ELR (cell line): ENCODE measurements around the gene SCYGR2.
"Not testable (repeated sequence)": the region's sequence is repeated elsewhere in the genome, so short reads cannot be mapped to it uniquely, and the experiment has no call there.

Experiments
- DNase-seq: peaks from one replicate; pipeline ENCODE4 v3.0.0-alpha.2; 2015; ENCODE audit warnings: low read depth

SCYGR2 gene

GRCh38 chr2:227598835-227599503 lies at the start of gene SCYGR2:
Gene SCYGR2 (plus strand): TSS chr2:227598893. CDS start chr2:227598893, 0 bp downstream.
- DNase-seq: not testable (repeated sequence)

GRCh38 chr2:227551836-227552235 lies 46.9 kb upstream of the SCYGR2 start:
- DNase-seq: no peak

GRCh38 chr2:227562581-227562980 lies 36.1 kb upstream of the SCYGR2 start:
- no peak for DNase-seq

GRCh38 chr2:227565080-227565479 lies 33.6 kb upstream of the SCYGR2 start:
- DNase-seq: no peak

- no peak for DNase-seq
Measured at GRCh38 chr2:227566012-227566411, 32.7 kb upstream of the SCYGR2 start.

- DNase-seq: no peak
Measured at GRCh38 chr2:227568852-227569169, 29.9 kb upstream of the SCYGR2 start.

- no peak for DNase-seq
Measured at GRCh38 chr2:227570615-227571014, 28.1 kb upstream of the SCYGR2 start.

GRCh38 chr2:227576110-227576509 lies 22.6 kb upstream of the SCYGR2 start:
- no peak for DNase-seq

- DNase-seq: no peak
Measured at GRCh38 chr2:227576812-227577211, 21.9 kb upstream of the SCYGR2 start.

GRCh38 chr2:227577555-227577954 lies 21.1 kb upstream of the SCYGR2 start:
- no peak for DNase-seq

- DNase-seq: no peak
Measured at GRCh38 chr2:227578642-227579041, 20.1 kb upstream of the SCYGR2 start.

- DNase-seq: no peak
Measured at GRCh38 chr2:227579791-227580190, 18.9 kb upstream of the SCYGR2 start.

GRCh38 chr2:227582369-227582768 lies 16.3 kb upstream of the SCYGR2 start:
- DNase-seq: no peak

- no peak for DNase-seq
Measured at GRCh38 chr2:227592694-227593387, 5.9 kb upstream of the SCYGR2 start.

- no peak for DNase-seq
Measured at GRCh38 chr2:227595797-227596196, 2.9 kb upstream of the SCYGR2 start.

GRCh38 chr2:227597036-227597435 lies 1.7 kb upstream of the SCYGR2 start:
- DNase-seq: no peak

GRCh38 chr2:227597998-227598397 lies 695 bp upstream of the SCYGR2 start:
- peak; percentile 47 for DNase-seq

- no peak for DNase-seq
Measured at GRCh38 chr2:227602358-227602757, 3.7 kb downstream of the SCYGR2 start.

GRCh38 chr2:227606476-227606875 lies 7.8 kb downstream of the SCYGR2 start:
- no peak for DNase-seq

- DNase-seq: peak; percentile 26
Measured at GRCh38 chr2:227607941-227608340, 9.2 kb downstream of the SCYGR2 start.

- no peak for DNase-seq
Measured at GRCh38 chr2:227608561-227609338, 10.1 kb downstream of the SCYGR2 start.

GRCh38 chr2:227610123-227610522 lies 11.4 kb downstream of the SCYGR2 start:
- no peak for DNase-seq
